ENCODE results near the gene AMOTL1. TPM values are rescaled to one million over a fixed set of nuclear protein-coding genes. Genes with fewer than 3 reads are reported as not detected.

AMOTL1 gene
- total RNA-seq, 1 donor from 2014 or later: 22.6 TPM

- no peak for DNase-seq (ENCODE audit: low spot score)
- Mint-ChIP-seq H3K4me3 (no peak overlapping the region), H3K27me3 (ENCODE audit: insufficient read depth, low read depth) (no peaks in the 10 kb centered on the region), H3K4me1 (peaks cover 23% of the 10 kb centered on the region), H3K36me3 (peaks cover 74% of the 10 kb centered on the region), H3K9me3 (no peaks in the 10 kb centered on the region), H3K27ac (no peak overlapping the region)
- Histone ChIP-seq H2AFZ (replicated peaks) (no peak overlapping the region), H3K79me2 (ENCODE audit: low read depth) (no peaks in the 10 kb centered on the region), H3K27ac (no peak overlapping the region), H3K4me3 (no peak overlapping the region), H3K4me2 (no peak overlapping the region), H3K4me1 (peaks cover 9% of the 10 kb centered on the region), H3K9me3 (ENCODE audit: low read depth) (no peaks in the 10 kb centered on the region), H3F3A (ENCODE audit: low read depth) (no peaks in the 10 kb centered on the region), H3K9ac (no peak overlapping the region), H4K20me1 (ENCODE audit: low read depth) (peaks cover 12% of the 10 kb centered on the region), H3K36me3 (no peaks in the 10 kb centered on the region), H3K27me3 (no peaks in the 10 kb centered on the region)
- no peak for TF ChIP-seq CTCF (IDR thresholded peaks at IDR 0.05)
- no peak for TF ChIP-seq EZH2 (IDR thresholded peaks at IDR 0.05)
- no peak for TF ChIP-seq EZH2phosphoT487 (IDR thresholded peaks at IDR 0.05)
These were observed 86.8 kb downstream of the AMOTL1 start for GRCh38 chr11:94854770-94855633.

- Histone ChIP-seq H4K20me1 (ENCODE audit: low read depth) (peaks cover 12% of the 10 kb centered on the region), H3K9ac (no peak overlapping the region), H2AFZ (replicated peaks) (no peak overlapping the region), H3K4me1 (peaks cover 9% of the 10 kb centered on the region), H3K9me3 (ENCODE audit: low read depth) (no peaks in the 10 kb centered on the region), H3K79me2 (ENCODE audit: low read depth) (no peaks in the 10 kb centered on the region), H3K36me3 (no peaks in the 10 kb centered on the region), H3K4me3 (no peak overlapping the region), H3K27ac (no peak overlapping the region), H3K27me3 (no peaks in the 10 kb centered on the region), H3K4me2 (no peak overlapping the region), H3F3A (ENCODE audit: low read depth) (no peaks in the 10 kb centered on the region)
- DNase-seq (ENCODE audit: low spot score): no peak
- H3K4me1 Mint-ChIP-seq: peaks cover 23% of the 10 kb centered on the region
- no peaks in the 10 kb centered on the region for H3K27me3 Mint-ChIP-seq (ENCODE audit: insufficient read depth, low read depth)
- H3K4me3 Mint-ChIP-seq: no peak overlapping the region
- TF ChIP-seq EZH2phosphoT487 (IDR thresholded peaks at IDR 0.05) (no peak), CTCF (IDR thresholded peaks at IDR 0.05) (no peak), EZH2 (IDR thresholded peaks at IDR 0.05) (no peak)
- peaks cover 75% of the 10 kb centered on the region for H3K36me3 Mint-ChIP-seq
- H3K9me3 Mint-ChIP-seq: no peaks in the 10 kb centered on the region
- no peak overlapping the region for H3K27ac Mint-ChIP-seq
These were observed 87.5 kb downstream of the AMOTL1 start for GRCh38 chr11:94855666-94856065.

- peak overlapping the region; percentile 76 for H3K27ac Mint-ChIP-seq
- Histone ChIP-seq H3F3A (ENCODE audit: low read depth) (no peaks in the 10 kb centered on the region), H3K27ac (no peak overlapping the region), H3K4me3 (no peak overlapping the region), H3K9ac (no peak overlapping the region), H3K9me3 (ENCODE audit: low read depth) (no peaks in the 10 kb centered on the region), H3K4me1 (peaks cover 9% of the 10 kb centered on the region), H3K27me3 (no peaks in the 10 kb centered on the region), H4K20me1 (ENCODE audit: low read depth) (peaks cover 12% of the 10 kb centered on the region), H2AFZ (replicated peaks) (no peak overlapping the region), H3K36me3 (no peaks in the 10 kb centered on the region), H3K4me2 (no peak overlapping the region), H3K79me2 (ENCODE audit: low read depth) (no peaks in the 10 kb centered on the region)
- no peak for DNase-seq (ENCODE audit: low spot score)
- no peaks in the 10 kb centered on the region for H3K9me3 Mint-ChIP-seq
- peaks cover 80% of the 10 kb centered on the region for H3K36me3 Mint-ChIP-seq
- H3K4me3 Mint-ChIP-seq: no peak overlapping the region
- H3K4me1 Mint-ChIP-seq: peaks cover 23% of the 10 kb centered on the region
- H3K27me3 Mint-ChIP-seq (ENCODE audit: insufficient read depth, low read depth): no peaks in the 10 kb centered on the region
- TF ChIP-seq CTCF (IDR thresholded peaks at IDR 0.05) (no peak), EZH2 (IDR thresholded peaks at IDR 0.05) (no peak), EZH2phosphoT487 (IDR thresholded peaks at IDR 0.05) (no peak)
These were observed 88.3 kb downstream of the AMOTL1 start for GRCh38 chr11:94856443-94856842.
